Right ventricle myocardium superior (tissue), 1 donor: ENCODE results near the gene FLII. TPM values are rescaled to one million over a fixed set of nuclear protein-coding genes. Genes with fewer than 3 reads are reported as not detected.
"Not testable (repeated sequence)": the region's sequence is repeated elsewhere in the genome, so short reads cannot be mapped to it uniquely, and the experiment has no call there.

ENCODE experiments used
- ATAC-seq: fragments of 200-7000 bp; cut with Tn5 transposase; one replicate; pipeline ENCODE4 v1.9.1; 2020; ENCODE audit warnings: mild to moderate bottlenecking; ENCODE audit not compliant: poor library complexity
- DNase-seq: peaks from one replicate; pipeline ENCODE4 v3.0.0-alpha.2; 2020
- intact Hi-C: fragments of 100-400 bp; cut with DNase I; formaldehyde crosslinking; loops from one replicate; pipeline ENCODE4 v1.11.2; 2022
- total RNA-seq: library from RNA; stranded (reverse); fragmentation: NEBNext Ultra II Directional; extraction: Animal tissue kit (Norgen Biotek cat#: 25700); gene quantifications from one replicate; pipeline ENCODE4 v1.2.1, GENCODE V29; 2021
- donor health status: DM: no; HTN: yes; CAD: no; lungs with severe emphysema.

The FLII gene
- total RNA-seq, 1 donor from 2014 or later = 269 TPM

DNA sequence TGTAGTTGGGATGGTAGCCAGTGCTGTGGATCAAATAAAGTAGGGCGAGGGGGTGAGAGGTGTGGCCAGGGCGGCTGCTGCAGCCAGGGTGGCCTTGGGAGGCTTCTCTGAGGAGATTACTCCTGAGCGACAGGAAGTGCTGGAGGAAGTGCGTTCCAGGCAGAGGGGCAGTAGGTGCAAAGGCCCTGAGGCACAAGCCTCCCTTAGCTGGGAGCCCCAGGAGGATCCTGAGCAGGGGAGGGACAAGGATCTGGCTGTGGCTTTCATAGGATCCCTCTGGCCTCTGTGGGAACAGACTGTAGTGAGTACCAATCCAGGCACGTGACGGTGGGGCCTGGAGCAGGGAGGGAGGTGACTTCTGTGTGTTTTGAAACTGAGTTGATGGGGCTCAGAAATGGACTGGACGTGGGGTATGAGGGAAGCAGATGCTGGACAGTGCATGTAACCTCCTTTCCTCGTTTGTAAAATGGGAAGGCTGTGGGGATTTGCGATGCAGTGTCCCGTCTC lies 30.3 kb downstream of the FLII start:
- no peak for DNase-seq
- no peak for ATAC-seq
- intact Hi-C loops = no loop called here

DNA sequence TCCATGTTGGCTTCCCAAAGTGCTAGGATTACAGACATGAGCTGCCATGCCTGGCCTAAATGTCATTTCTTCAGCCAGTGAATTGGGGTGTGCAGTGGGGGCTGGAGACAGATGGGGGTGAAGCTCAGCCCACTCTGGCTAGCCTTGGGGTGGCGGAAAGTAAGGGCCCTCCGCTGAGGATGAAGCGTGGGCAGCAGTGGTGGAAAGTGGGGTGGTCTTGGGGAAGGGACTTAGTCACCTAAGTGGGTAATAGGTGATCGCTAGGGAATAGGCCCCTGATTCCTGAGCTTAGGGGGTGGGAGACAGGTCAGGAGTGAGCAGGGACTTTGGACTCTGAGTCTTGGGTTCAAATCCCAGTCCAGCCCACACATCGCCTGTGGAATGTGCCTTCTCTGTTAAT lies 30.9 kb downstream of the FLII start:
- no peak for DNase-seq
- intact Hi-C loops = no loop called here
- no peak for ATAC-seq

DNA sequence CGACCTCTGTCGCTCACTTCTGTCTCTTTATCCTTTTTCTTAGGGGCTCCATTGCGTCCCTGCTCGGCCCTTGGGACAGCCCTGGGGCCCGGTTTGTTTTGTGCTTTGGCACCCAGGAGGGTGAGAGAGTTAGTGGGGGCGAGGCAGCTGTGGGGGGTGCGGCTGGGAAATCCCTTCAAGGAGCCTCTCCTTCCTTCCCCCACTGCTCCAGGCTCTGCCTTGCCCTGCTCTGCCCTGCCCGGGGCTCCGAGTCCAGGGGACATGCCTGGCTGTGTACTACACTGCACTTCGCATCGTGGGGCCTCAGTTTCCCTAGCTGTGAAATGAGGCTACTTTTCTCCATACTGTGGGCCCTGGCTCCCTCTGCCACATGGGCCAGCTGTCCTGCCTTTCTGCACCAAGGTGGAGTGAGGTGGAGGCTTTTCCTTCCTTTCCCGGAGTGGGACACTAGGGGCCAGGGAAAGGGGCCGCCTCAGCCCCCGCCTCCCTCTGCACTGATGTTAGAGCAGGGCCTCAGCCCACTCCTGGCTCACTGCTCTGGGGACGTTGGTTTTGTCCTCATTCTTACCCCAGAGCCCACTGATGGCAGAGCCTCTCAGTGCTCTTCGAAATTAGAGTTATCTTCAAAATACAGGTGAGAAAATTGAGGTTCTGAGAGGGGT lies 32.1 kb downstream of the FLII start:
- ATAC-seq (no peak), DNase-seq (no peak)
- intact Hi-C loops = no loop called here

DNA sequence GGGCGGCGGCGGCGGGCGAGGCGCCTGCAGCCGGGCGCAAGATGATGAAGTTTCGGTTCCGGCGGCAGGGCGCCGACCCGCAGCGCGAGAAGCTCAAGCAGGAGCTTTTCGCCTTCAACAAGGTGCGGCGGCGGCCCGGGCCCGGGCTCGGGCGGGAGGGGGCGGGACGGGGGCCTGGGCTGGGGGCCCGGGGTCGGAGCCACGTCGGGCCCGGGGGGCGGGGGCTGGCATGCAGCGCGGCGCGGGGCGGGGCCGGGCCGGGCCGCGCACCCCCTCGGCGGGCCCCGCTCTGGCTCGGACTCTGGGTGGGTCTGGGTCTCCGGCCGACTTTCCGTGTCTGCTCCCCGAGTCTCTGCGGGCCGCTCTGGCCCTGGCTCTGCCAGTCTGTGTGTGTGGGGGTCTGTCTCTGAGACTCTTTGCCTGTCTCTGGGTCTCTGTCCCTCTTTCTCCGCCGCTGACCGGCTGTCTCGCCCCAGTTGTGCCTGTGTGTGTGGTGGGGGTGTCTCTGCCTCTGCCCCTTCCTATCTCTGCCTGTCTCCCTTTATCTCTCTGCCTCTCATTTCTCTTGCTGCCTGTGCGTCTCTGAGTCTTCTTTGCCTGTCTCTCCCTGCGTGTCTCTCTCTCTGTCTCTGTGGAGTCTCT lies 32.8 kb downstream of the FLII start:
- DNase-seq = no peak
- intact Hi-C loops = no loop called here
- ATAC-seq = no peak

DNA sequence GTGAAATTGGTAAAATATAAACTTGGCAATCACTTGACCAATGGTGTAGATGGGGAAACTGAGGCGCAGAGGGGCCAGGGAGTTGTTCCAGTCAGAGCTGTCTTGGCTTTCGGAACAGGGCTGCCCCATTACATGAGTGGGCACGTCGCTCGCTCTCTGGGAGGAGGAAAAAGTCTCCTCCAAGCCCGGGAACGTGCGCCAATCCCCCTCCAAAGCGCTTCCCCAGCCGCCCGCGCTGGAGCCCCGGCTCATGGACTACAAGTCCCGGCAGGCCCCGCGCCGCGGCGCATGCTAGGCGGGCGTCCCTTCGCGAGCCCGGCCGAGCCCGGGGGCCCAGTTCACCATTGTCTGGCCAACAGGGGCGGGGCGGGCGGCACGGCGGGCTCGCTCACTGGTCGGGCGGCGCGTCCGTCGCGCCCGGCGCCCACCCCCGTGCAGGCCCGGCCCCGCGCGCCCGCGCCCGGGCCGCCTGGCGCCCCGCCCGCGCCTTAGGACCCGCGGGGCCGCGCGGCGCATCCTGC lies 33.4 kb downstream of the FLII start, which contains the start of gene LLGL1:
Gene LLGL1, plus strand, starts transcription at position 515 of the 521 bp plus-strand sequence. CDS start 48 bp downstream, outside the sequence.
- ATAC-seq (peak; percentile 98), DNase-seq (peak; percentile 99)
- intact Hi-C loops = no loop called here

DNA sequence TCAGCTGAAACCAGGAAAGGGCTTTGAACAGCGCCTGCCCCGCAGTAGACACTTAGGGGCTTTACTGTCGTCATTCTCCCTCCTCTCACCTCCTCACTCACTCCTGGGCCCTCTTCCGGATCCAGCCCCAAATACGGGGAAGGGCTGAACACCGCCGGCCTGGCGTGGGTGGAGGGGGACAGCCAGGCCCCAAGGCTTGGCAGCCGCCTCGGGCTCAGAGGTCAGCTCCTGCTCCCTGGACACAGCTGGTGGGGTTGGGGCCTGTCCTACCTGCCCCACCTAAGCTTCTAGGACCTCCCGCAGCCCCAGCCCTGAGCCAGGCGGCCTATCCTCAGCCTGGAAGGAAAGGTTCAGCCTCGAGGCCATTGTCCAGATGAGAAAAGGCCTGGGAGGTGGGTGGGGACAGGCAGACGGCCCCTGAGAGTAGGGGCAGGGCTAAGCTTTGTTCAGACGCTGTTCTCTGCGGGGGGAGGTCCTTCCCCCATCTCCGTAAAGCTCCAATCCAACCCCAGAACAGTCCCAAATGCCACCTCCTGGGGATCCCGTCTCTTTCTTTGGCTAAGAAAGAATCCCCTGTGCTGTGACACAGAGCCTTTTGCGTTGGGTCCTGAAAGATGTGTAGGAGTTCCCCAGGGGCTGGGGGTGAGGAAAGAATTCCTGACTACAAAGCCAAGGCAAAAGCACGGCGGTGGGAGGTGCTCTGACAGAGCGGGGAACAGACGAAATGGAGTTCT lies 34.0 kb downstream of the FLII start:
- peak; percentile 54 for DNase-seq
- peak; percentile 54 for ATAC-seq
- intact Hi-C loops = no loop called here

DNA sequence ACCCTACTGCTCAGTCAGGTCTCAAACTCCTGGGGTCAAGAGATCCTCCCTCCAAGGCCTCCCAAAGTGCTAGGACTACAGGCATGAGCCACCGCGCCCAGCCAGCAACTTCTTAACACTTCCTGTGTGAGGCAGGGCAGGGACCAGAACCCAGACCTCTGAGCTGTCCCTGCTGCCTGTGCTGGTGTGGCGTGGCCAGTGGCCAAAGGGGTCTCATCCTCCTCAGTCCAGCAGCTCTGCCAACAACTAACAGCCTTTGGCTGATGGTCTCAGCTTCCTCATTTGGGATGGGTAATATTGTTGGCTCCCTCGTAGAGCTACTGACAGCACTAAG lies 34.5 kb downstream of the FLII start:
- intact Hi-C loops = no loop called here
- ATAC-seq = no peak
- DNase-seq = no peak

DNA sequence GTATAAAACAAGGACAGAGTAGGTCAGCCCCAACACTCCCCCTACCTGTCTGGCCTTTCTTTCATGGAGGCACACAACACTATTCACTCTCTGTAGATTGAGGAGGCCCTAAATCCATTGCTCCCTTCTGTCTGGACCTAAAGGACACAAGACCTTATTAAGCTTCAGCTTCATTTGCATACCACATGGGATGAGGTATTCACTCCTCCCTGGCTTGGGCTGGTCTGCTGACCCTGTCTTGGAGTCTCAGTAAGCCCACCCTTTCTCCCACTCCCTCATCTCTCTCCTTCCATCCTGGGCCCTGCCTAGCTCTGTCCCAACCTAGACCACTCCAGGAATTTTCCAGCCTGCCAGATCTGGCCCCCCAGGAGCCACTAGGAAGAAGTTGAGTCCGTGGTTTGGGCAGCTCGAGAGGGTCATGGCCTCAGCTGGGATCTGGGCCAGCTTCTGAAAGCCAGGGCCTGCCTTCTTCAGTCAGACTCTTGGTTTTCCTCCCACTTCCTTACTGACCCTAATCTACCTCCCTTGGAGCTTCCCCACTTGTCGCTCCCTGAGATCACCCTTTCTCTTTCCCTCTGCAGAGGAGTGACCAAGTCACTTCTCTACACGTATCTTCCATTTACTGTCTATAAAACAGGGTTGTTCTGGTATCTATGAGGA lies 39.7 kb downstream of the FLII start:
- intact Hi-C loops = loop anchor here (5.0 kb wide), 1 partner anchor 77 kb away; no protein-coding TSS in a partner anchor

DNA sequence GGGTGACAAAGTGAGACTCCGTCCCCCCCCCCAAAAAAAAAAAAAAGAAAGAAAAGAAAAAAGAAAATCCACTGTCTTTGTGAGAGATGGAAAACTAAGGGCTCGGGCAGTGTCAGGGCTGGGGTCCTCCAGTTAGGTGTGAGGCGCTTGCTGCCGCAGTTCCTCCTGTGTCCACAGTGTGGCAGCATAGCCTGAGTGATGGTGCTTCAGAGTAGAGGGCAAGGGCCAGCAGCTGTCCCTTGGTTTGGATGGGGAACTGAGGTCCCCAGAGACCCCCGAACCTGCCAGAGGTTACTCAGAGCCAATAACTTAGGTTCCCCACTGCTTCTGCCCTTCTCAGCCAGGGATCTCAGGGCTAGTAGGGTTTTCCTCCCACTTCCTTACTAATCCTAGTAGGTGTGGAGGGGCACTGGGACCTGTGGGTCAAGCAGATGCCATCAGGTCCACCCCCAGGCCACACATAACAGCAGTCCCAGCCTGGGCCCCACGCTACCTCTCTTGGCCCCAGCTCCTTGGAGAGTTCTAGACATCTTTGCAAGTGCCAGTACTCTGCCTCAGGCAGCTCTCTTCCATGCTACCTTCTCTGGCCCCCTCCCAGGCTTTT lies 41.0 kb downstream of the FLII start:
- DNase-seq (peak; percentile 87), ATAC-seq (peak; percentile 92)
- intact Hi-C loops = loop anchor here (5.0 kb wide), 1 partner anchor 75 kb away; no protein-coding TSS in a partner anchor

More for the DNA sequence above, 39.7 kb downstream of the FLII start:
- DNase-seq (peak; percentile 69), ATAC-seq (peak; percentile 60)

DNA sequence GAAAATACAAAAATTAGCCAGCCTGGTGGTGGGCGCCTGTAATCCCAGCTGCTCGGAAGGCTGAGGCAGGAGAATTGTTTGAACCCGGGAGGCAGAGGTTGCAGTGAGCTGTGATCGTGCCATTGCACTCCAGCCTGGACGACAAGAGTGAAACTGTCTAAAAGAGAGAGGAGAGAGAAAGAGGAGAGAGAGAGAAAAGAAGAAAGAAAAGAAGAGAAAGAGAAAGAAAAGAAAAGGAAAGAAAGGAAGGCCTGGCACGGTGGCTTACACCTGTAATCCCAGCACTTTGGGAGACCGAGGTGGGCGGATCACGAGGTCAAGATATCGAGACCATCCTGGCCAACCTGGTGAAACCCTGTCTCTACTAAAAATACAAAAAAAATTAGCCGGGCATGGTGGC lies 41.6 kb downstream of the FLII start:
- intact Hi-C loops = loop anchor here (5.0 kb wide), 1 partner anchor 75 kb away; no protein-coding TSS in a partner anchor
- not testable (repeated sequence) for ATAC-seq, DNase-seq

DNA sequence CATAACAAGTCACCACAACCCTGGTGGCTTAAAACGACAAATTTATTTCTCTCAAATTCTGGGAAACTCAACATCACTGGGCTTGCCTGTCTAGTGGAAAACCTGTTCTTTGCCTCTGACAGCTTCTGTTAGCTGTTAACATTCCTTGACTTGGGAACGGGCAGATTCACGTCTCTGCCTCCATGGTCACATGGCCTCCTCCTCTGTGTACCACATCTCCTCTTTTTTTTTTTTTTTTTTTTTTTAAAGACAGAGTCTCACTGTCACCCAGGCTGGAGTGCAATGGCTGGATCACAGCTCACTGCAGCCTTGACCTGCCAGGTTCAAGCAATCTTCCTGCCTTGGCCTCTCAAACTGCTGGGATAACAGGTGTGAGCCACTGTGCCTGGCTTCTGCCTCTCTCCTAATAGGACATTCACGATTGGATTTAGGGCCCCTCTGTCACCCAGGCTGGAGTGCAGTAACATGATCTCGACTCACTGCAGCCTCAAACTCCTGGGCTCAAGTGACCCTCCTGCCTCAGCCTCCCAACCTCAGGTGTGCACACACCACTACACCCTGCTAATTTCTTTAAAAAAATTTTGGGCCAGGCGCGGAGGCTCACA lies 44.8 kb downstream of the FLII start:
- DNase-seq = no peak
- no peak for ATAC-seq
- intact Hi-C loops = no loop called here

DNA sequence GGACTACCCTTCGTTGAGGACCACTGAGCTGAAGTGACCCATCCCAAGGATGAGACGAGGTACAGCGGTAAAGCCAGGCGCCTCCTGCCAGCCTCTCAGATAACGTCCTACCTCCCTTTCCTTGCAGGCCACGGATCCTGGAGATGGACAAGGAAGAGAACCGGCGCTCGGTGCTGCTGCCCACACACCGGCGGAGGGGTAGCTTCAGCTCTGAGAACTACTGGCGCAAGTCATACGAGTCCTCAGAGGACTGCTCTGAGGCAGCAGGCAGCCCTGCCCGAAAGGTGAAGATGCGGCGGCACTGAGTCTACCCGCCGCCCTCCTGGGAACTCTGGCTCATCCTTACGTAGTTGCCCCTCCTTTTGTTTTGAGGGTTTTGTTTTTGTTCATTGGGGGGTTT lies 50.4 kb downstream of the FLII start:
- ATAC-seq (no peak), DNase-seq (no peak)
- intact Hi-C loops = no loop called here

DNA sequence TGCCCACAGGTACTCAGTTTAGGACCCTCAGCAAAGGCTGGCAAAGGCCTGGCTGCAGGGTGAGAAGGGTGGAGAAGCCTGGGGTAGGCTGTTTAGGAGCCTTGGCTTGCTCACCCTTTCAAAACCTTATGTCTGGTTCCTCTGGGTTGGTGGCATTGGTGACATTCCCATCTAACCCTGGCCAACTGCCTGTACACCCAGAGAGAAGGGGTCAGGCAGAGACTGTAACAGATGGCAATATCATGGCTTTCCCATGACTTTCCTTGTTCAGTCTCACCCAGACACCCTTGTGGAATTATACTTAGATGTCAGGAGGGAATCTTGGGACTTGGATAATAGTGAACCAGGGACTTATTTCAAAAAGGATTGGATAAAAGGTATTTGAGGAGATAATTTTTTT lies 51.6 kb downstream of the FLII start:
- no peak for DNase-seq
- intact Hi-C loops = no loop called here
- ATAC-seq = no peak

DNA sequence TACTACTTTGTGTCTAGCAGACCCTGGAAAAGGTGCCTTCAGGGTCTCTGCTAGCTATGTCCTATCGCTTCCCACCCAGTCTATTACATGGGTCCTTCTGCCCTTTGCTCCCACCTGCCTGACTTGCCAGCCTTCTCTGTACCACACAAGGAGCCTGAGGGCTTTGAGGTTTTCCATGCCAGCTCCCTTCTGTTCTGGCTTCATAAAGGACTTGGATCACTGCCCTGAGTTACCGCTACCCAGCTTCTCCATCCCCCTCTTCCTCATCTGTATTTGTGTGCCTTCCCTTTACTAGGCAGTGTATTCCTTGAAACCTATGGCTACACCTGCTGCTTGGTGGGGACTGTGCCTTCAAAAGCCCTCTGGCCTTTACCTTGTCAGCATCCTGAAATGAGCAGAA lies 52.7 kb downstream of the FLII start:
- intact Hi-C loops = no loop called here
- no peak for DNase-seq
- peak; percentile 15 for ATAC-seq

DNA sequence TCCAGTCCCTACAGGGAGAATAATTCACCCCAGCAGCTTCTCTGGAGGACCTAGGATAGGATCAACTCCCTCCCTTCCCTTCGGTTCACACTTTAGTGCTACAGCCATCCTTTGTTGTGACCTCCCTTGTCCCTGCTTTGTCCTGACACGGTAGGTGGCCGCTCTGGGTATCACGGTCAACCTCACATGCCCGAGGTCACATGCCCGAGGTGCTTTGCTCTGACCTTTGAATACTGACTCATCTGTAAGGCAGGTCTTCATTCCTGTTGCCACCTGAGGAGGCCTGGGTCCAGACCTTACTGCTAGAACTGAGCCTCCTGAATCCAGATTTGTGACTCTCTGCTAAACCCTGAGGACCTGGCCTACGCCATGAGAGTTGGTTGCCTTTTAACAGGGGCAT lies 55.2 kb downstream of the FLII start:
- ATAC-seq = no peak
- DNase-seq = no peak
- intact Hi-C loops = no loop called here

DNA sequence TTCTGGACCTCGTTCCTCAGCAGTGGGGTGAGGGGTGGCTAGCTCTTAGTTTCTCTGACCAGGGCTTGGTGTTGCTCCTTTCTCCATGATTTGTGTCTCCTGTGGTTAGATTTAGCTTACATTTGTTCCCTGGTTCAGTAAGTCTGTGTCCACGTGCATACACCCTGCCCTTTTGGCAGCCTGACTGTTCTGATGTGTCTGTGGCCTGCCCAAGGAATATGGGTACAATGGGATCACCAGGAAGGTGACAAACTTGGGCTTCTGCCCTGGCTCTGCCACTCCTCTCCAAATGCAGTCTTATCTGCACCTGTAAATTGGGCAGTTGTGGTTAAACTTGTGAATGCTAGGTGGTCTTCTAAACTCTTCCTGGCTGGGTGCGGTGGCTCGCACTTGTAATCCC lies 57.4 kb downstream of the FLII start:
- intact Hi-C loops = no loop called here
- DNase-seq (no peak), ATAC-seq (peak; percentile 47)

DNA sequence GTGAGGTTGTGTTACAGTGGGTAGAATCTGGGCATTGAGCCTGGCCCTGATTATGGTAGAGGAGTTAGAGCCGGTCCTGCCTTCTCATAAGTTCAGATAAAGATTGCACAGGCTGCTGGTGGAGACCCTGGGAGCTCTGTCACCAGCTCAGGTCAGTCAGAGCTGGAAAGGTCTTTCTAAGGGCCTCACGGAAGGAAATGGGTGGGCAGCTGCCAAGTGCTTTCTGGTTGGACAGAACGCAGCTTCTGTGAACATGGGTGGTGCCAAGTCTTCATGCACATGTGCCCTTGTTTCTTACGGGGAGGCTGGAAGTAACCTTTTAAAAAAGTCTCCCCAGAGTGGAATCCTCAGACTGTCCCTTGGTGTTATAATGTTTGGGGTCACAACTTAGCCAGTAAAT lies 60.0 kb downstream of the FLII start:
- intact Hi-C loops = loop anchor here (10.0 kb wide), 1 partner anchor 54 kb away; no protein-coding TSS in a partner anchor
- DNase-seq = peak; percentile 48
- peak; percentile 36 for ATAC-seq
